HG03175 (cell line): ENCODE measurements around the gene ARID3C.

Source experiments
- ATAC-seq: cut with Tn5 transposase; IDR thresholded peaks from one replicate; pipeline ENCODE4 v1.9.1; 2021; ENCODE audit warnings: mild to moderate bottlenecking, moderate library complexity; ENCODE audit not compliant: unreplicated experiment

ARID3C gene

GRCh38 chr9:34578241-34579103 lies 50.4 kb downstream of the ARID3C start:
- ATAC-seq, result no peak

GRCh38 chr9:34577400-34578240 lies 51.2 kb downstream of the ARID3C start:
- no peak for ATAC-seq

GRCh38 chr9:34576597-34577399 lies 52.1 kb downstream of the ARID3C start:
- no peak for ATAC-seq

GRCh38 chr9:34575862-34576596 lies 52.8 kb downstream of the ARID3C start:
- ATAC-seq, result no peak

GRCh38 chr9:34575241-34575640 lies 53.6 kb downstream of the ARID3C start:
- no peak for ATAC-seq

- no peak for ATAC-seq
Observed at GRCh38 chr9:34574571-34574970, 54.3 kb downstream of the ARID3C start.

- no peak for ATAC-seq
Observed at GRCh38 chr9:34573599-34574325, 55.1 kb downstream of the ARID3C start.

GRCh38 chr9:34572628-34573027 lies 56.2 kb downstream of the ARID3C start:
- no peak for ATAC-seq

- ATAC-seq, result no peak
Observed at GRCh38 chr9:34572092-34572491, 56.8 kb downstream of the ARID3C start.

GRCh38 chr9:34571481-34571810 lies 57.4 kb downstream of the ARID3C start:
- no peak for ATAC-seq
